HG02870 (cell line): ENCODE measurements around the gene RC3H1.
"Not testable (repeated sequence)": the region's sequence is repeated elsewhere in the genome, so short reads cannot be mapped to it uniquely, and the experiment has no call there.

Experiments
- ATAC-seq: cut with Tn5 transposase; IDR thresholded peaks from one replicate; pipeline ENCODE4 v1.9.1; 2021; ENCODE audit warnings: mild to moderate bottlenecking, moderate library complexity; ENCODE audit not compliant: unreplicated experiment

Gene RC3H1, protein sequence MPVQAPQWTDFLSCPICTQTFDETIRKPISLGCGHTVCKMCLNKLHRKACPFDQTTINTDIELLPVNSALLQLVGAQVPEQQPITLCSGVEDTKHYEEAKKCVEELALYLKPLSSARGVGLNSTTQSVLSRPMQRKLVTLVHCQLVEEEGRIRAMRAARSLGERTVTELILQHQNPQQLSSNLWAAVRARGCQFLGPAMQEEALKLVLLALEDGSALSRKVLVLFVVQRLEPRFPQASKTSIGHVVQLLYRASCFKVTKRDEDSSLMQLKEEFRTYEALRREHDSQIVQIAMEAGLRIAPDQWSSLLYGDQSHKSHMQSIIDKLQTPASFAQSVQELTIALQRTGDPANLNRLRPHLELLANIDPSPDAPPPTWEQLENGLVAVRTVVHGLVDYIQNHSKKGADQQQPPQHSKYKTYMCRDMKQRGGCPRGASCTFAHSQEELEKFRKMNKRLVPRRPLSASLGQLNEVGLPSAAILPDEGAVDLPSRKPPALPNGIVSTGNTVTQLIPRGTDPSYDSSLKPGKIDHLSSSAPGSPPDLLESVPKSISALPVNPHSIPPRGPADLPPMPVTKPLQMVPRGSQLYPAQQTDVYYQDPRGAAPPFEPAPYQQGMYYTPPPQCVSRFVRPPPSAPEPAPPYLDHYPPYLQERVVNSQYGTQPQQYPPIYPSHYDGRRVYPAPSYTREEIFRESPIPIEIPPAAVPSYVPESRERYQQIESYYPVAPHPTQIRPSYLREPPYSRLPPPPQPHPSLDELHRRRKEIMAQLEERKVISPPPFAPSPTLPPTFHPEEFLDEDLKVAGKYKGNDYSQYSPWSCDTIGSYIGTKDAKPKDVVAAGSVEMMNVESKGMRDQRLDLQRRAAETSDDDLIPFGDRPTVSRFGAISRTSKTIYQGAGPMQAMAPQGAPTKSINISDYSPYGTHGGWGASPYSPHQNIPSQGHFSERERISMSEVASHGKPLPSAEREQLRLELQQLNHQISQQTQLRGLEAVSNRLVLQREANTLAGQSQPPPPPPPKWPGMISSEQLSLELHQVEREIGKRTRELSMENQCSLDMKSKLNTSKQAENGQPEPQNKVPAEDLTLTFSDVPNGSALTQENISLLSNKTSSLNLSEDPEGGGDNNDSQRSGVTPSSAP

GRCh38 chr1:174022080-174022975 is at the start of gene RC3H1:
TSS of gene RC3H1 (minus strand) at chr1:174022357. CDS start at chr1:173992985, 29,372 bp downstream.
- ATAC-seq: peak; percentile 82

DNA sequence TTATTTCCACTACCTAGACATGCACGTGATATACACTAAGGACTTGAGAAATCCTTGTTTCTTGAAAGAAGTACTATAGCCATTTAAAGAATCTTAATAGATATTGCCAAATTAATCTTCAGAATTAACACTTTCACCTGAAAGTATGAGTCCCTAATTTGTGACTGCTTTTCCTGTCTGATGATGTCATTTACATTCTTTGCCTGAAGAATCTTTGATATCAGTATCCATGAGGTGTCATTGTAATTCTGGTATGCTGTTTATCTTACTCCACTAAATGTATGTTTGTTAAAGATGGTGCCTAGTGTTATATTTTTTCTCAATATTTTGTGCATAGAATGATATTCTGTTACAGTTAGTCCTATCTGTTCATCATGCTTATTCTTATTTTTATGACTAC is 48.5 kb upstream of the RC3H1 start:
- ATAC-seq: no peak

DNA sequence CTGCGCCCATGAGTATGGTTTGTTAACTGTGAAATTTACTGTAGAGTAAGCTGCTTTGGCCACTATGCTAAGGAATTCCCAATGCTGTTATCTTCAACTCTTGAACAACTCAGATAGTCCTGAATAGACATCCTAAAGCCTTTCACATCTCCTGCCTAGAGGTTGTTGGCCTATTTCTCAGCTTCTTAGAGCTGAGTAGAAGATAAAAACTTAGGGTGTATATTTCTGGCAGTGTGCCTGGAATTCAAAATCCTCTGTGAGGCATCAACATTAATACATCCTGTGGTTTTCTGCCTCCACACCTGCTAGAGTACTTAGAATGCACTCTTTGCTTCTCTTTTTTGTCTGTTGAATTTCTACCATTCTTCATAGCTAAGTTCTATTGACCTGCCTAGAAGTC is 45.8 kb upstream of the RC3H1 start:
- no peak for ATAC-seq

- ATAC-seq: no peak
Measured at GRCh38 chr1:174060090-174060489, 37.9 kb upstream of the RC3H1 start.

DNA sequence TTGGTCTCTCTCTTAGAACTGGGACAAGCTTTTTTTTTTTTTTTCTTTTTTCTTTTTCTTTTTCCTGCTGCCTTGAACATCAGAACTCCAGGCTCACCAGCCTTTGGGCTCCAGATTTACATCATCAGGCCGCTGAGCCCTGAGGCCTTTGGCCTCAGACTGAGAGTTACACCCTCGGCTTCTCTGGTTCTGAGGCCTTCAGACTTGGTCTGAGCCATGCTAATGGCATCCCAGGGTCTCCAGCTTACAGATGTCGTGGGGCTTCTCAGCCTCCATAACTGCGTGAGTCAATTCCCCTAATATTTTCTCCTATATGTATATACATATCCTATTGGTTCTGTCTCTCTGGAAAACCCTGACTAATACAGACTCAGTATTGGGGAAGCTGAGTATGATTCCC is 36.5 kb upstream of the RC3H1 start:
- ATAC-seq: no peak

- not testable (repeated sequence) for ATAC-seq
Measured at GRCh38 chr1:174056609-174057008, 34.5 kb upstream of the RC3H1 start.

DNA sequence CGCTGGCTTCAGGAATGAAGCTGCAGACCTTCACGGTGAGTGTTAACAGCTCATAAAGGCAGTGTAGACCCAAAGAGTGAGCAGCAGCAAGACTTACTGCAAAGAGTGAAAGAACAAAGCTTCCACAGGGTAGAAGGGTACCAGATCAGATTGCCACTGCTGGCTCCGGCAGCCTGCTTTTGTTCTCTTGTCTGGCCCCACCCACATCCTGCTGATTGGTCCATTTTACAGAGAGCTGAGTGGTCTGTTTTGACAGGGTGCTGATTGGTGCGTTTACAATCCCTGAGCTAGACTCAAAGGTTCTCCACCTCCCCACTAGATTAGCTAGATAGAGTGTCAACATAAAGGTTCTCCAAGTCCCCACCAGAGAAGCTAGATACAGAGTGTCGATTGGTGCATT is 33.6 kb upstream of the RC3H1 start:
- not testable (repeated sequence) for ATAC-seq

DNA sequence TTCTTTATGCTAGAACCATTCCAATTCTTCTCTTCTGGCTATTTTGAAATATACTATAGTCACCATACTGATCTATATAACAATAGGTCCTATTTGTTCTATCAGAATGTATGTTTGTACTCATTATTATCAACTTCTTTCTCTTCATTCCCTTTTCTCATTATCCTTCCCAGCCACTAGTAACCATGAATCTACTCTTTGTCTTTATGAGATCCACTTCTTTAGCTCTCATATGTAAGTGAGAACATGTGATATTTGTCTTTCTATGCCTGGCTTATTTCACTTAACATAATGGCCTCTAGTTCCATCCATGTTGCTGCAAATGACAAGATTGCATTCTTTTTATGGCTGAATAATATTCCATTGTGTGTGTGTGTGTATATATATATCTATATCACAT is 31.7 kb upstream of the RC3H1 start:
- no peak for ATAC-seq

DNA sequence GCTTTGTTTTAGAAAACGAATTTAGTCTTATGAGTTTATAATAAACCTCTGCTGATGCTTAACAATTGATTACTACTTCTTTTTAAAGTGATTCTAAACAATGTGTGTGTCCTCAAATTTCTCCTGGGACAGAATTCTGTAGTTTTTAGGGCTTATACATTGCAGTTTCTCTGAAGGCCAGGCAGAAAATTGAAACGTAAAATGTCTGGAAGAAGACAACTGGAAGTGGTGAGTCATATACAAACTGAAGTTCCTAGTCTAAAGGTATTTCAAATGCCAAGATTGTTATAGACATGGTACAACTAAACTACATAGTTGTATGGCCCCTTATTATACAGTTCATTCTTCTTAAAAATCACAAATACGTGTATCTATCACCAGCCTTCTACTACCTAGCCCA is 30.5 kb upstream of the RC3H1 start:
- ATAC-seq: no peak

DNA sequence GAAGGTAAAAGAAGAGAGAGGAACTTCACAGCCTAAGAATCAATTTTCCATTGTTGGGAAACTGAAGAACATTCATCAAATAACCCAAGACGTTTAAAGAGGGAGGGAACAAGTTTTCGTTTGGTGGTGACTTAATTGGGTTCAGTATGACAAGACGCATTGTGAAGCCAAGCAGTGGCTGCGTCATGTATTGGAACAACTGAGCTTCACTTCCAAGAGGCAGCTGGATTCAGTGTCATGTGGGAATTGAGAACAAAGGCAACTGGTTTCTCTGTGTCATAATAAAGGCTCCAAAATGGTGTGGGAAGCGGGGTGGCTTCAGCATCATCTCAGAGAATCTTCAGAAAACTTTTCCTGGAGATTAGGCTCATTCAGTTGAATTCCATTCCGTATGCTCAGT is 29.8 kb upstream of the RC3H1 start:
- ATAC-seq: no peak

DNA sequence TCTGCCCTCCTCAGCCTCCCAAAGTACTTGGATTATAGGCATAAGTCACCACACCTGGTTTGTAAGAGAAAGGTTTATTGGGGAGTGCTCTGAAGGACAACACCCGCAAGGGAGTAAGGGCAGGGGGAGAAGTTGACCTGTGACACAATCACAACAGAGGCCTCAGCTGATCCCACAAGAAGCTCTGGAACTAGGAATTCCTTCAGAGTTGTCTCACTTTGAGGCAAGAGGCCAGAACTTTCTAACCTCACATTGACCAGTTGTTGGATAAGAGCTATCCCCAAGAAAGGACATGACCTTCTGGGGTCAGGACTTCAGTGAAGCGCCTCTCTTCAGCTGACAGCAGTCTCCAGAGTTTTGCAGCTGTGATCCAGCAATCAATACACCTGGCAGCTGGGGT is 27.4 kb upstream of the RC3H1 start:
- ATAC-seq: no peak

DNA sequence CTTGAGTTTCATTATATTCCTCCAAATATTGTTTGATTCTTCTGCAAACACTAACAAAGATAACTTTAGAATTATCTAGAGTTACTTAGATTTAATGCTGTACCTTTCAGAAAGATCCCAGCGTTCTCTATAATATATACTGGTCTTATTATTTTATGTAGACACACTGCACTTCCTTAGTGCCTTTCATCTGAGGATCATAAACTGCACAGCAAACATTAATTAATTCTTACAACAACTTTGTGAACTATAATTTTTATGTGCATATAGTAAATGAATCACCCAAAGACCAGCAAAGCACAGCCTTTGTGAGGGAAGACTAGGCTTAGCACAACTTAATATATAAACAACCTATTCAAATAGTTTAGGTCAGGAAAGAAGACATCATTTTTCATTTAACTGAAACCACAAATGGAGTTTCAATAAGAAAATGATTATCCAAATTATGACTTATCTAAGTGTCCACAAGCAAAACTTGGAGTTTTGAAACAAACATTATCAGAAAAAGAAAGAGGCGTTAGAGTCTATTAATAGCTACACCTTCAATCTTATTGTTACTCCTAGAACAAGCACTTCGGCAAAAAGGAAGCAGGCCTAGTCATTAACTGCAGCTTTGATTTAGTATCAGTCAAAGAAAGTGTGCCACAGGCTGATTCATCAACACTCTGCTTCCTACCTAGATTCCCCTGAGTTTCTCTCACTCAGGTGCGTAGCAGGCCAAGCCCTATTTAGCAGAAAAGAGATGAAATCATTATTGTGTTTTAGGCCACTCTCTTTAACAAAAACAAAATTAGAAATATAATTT is 22.5 kb upstream of the RC3H1 start:
- ATAC-seq: no peak

GRCh38 chr1:174042509-174042908 is 20.4 kb upstream of the RC3H1 start:
- ATAC-seq: not testable (repeated sequence)

DNA sequence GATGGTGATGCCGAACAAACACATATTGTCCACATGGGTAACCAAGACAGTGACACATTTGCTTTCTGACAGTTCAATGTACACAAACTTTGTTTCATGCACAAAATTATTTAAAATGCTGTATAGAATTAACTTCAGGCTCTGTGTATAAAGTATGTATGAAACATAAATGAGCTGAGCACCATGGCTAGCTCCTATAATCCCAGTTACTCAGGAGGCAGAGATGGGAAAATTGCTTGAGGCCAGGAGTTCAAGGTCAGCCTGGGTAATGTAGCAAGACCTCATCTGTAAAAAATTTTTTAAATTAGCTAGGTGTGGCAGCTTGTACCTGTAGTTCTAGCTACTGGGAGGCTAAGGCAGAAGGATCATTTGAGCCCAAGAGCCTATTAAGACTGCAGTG is 19.2 kb upstream of the RC3H1 start:
- no peak for ATAC-seq

GRCh38 chr1:174040387-174040786 is 18.2 kb upstream of the RC3H1 start:
- ATAC-seq: no peak

DNA sequence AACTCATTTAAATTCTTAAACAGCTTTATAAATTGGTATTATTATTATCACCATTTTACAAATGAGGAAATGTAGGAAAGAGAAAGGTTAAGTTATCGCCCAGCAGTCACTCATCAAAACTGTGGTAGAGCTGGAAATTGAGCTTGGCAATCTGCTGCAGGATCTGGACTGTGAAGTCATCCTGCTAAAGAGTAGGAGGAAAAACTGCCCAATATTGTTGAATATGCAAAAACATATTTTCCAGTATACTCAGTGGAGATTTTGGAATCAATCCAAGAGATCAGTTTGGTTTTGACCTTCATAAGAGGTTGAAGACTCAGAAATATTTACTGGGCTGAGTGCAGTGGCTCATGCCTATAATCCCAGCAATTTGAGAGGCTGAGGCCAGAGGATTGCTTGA is 16.9 kb upstream of the RC3H1 start:
- no peak for ATAC-seq

DNA sequence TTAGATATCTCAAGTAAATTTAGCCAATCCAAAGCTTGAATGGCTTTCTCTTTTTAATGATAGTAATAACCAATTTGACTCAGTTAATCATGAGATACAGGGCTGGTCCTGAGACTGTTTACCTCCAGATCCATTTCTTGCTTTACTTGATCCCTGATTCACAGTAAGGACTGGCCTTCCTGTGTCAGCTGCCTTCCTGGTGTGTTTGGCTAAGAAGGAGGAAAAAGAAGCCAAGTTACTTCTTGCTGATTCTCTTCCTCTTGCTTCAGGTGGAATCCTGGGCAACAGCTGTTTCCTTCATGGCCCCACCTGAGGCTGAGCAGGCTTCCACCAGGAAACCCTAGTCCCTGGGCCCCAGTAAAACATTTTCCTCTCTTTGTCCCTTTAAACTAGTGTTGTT is 14.6 kb upstream of the RC3H1 start:
- ATAC-seq: no peak

DNA sequence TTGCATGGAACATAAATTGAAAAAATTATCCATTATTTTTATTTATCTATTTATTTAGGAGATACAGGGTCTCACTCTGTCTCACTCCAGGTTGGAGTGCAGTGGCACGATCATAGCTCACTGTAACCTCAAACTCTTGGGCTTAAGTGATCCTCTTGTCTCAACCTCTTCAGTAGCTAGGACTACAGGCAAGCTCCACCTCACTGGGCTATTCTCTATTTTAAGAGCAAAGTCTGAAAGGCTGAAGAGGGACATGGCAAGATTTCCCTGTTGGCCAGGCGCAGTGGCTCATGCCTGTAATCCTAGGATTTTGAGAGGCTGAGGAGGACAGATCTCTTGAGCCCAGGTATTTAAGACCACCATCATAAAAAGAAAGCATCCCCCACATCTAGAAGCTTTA is 14.0 kb upstream of the RC3H1 start:
- ATAC-seq: no peak

GRCh38 chr1:174032671-174033222 is 10.6 kb upstream of the RC3H1 start:
- no peak for ATAC-seq
